Suprapubic skin (tissue), 3 donors: Measurements from ENCODE around the gene MAP10.

ENCODE experiments used
- CTCF ChIP-seq, 2 donors: fragments of 200-600 bp in 1 of 2; fragments of 450-650 bp in 1 of 2; sonication (generic) in 1 of 2; IDR thresholded peaks; one replicate each; pipeline ENCODE4 v1.5.1; 2016 to 2019; ENCODE audit warnings: antibody characterized with exemption in 2 of 2, mild to moderate bottlenecking in 1 of 2, moderate library complexity in 1 of 2
- POLR2A ChIP-seq, 2 donors: fragments of 450-650 bp; IDR thresholded peaks; one replicate each; pipeline ENCODE4 v1.6.1; 2017; ENCODE audit warnings: antibody characterized with exemption in 2 of 2, mild to moderate bottlenecking in 2 of 2, moderate library complexity in 2 of 2

- no peak for TF ChIP-seq POLR2A (IDR thresholded peaks at IDR 0.05)
- TF ChIP-seq CTCF (IDR thresholded peaks at IDR 0.05) = no peak
These were observed 49.6 kb downstream of the MAP10 start for GRCh38 chr1:232854798-232855159.
